Endodermal cell (in vitro differentiated cells): Measurements from ENCODE around the gene TAS2R31. TPM values are rescaled to one million over a fixed set of nuclear protein-coding genes. Genes with fewer than 3 reads are reported as not detected.
"Not testable (repeated sequence)": the region's sequence is repeated elsewhere in the genome, so short reads cannot be mapped to it uniquely, and the experiment has no call there.

Experiments
- DNase-seq: peaks from one replicate; pipeline ENCODE4 v3.0.0-alpha.2; 2017
- H3K27ac ChIP-seq: 2 replicates; pipeline ENCODE4 v1.5.1; 2013; ENCODE audit warnings: mild to moderate bottlenecking, low read depth, low read length, moderate library complexity
- H3K27me3 ChIP-seq: 2 replicates; pipeline ENCODE4 v1.6.1; 2013; ENCODE audit warnings: mild to moderate bottlenecking, low read length, moderate library complexity; ENCODE audit not compliant: insufficient read depth, control insufficient read depth, poor library complexity, severe bottlenecking
- H3K36me3 ChIP-seq: 2 replicates; pipeline ENCODE4 v1.7.0; 2013; ENCODE audit warnings: mild to moderate bottlenecking, low read length, moderate library complexity; ENCODE audit not compliant: control insufficient read depth, insufficient read depth
- H3K4me1 ChIP-seq: one replicate; pipeline ENCODE4 v1.7.0; 2013; ENCODE audit warnings: low read length; ENCODE audit not compliant: control insufficient read depth, insufficient read depth
- H3K4me3 ChIP-seq: 2 replicates; pipeline ENCODE4 v1.5.1; 2013; ENCODE audit warnings: mild to moderate bottlenecking, low read length, moderate library complexity
- H3K9ac ChIP-seq: 2 replicates; pipeline ENCODE4 v1.6.1; 2013; ENCODE audit warnings: mild to moderate bottlenecking, low read length, moderate library complexity; ENCODE audit not compliant: poor library complexity, severe bottlenecking; ENCODE audit errors: extremely low read depth
- H3K9me3 ChIP-seq: 2 replicates; pipeline ENCODE4 v1.6.1; 2013; ENCODE audit warnings: mild to moderate bottlenecking, low read length, moderate library complexity; ENCODE audit not compliant: control insufficient read depth
- H3K27ac Mint-ChIP-seq: 2 replicates; pipeline ENCODE4 v1.8.0; 2020; ENCODE audit warnings: mixed read lengths
- H3K27me3 Mint-ChIP-seq: 2 replicates; pipeline ENCODE4 v1.8.0; 2021; ENCODE audit warnings: mild to moderate bottlenecking, mixed read lengths; ENCODE audit not compliant: insufficient read depth
- H3K36me3 Mint-ChIP-seq: 2 replicates; pipeline ENCODE4 v1.8.0; 2020; ENCODE audit warnings: low read depth, mixed read lengths
- H3K4me1 Mint-ChIP-seq: 2 replicates; pipeline ENCODE4 v1.8.0; 2020; ENCODE audit warnings: mixed read lengths
- H3K4me3 Mint-ChIP-seq: 2 replicates; pipeline ENCODE4 v1.8.0; 2020; ENCODE audit warnings: mild to moderate bottlenecking, moderate library complexity, mixed read lengths
- H3K9me3 Mint-ChIP-seq: 2 replicates; pipeline ENCODE4 v1.8.0; 2020; ENCODE audit warnings: mild to moderate bottlenecking, mixed read lengths
- WGBS, 2 experiments: methylation state at CpG; one replicate each; pipeline versions ENCODE4 v1.1.5 to v1.1.7; 2013; ENCODE audit warnings: missing lambda C conversion rate in 2 of 2, mixed read lengths in 1 of 2; ENCODE audit not compliant: insufficient coverage in 1 of 2, insufficient read length in 1 of 2; 5-methylcytosine and 5-hydroxymethylcytosine counted together
- total RNA-seq, 2 donors: library from RNA; stranded (reverse); fragmentation: NEBNext Ultra II Directional in 1 of 2; extraction: Animal tissue kit (Norgen Biotek cat#: 25700) in 1 of 2; gene quantifications; 2 replicates in 1 of 2; 3 replicates in 1 of 2; pipeline ENCODE4 v1.2.1, GENCODE V29; 2021
- TF ChIP-seq, protein P1 (sequence below): fragments of 200-600 bp; sonication (generic); conservative IDR thresholded peaks from 2 replicates; pipeline ENCODE4 v1.5.0; 2021; ENCODE audit warnings: antibody characterized with exemption, mild to moderate bottlenecking

TAS2R31 gene
- total RNA-seq, 2 donors from 2014 or later = 2.4 to 12.4 TPM

GRCh38 chr12:11067514-11067913, 36.3 kb upstream of the TAS2R31 start:
- H3K9me3 ChIP-seq = no peaks in the 10 kb centered on the region
- H3K4me1 Mint-ChIP-seq = peaks cover 22% of the 10 kb centered on the region
- H3K27ac ChIP-seq = no peak overlapping the region
- peaks cover 37% of the 10 kb centered on the region for H3K36me3 Mint-ChIP-seq
- H3K9ac ChIP-seq = no peak overlapping the region
- peaks cover 6% of the 10 kb centered on the region for H3K9me3 Mint-ChIP-seq
- no peak for DNase-seq
- no peaks in the 10 kb centered on the region for H3K4me1 ChIP-seq
- H3K27ac Mint-ChIP-seq = no peak overlapping the region
- H3K4me3 ChIP-seq = no peak overlapping the region
- TF ChIP-seq, protein P1, sequence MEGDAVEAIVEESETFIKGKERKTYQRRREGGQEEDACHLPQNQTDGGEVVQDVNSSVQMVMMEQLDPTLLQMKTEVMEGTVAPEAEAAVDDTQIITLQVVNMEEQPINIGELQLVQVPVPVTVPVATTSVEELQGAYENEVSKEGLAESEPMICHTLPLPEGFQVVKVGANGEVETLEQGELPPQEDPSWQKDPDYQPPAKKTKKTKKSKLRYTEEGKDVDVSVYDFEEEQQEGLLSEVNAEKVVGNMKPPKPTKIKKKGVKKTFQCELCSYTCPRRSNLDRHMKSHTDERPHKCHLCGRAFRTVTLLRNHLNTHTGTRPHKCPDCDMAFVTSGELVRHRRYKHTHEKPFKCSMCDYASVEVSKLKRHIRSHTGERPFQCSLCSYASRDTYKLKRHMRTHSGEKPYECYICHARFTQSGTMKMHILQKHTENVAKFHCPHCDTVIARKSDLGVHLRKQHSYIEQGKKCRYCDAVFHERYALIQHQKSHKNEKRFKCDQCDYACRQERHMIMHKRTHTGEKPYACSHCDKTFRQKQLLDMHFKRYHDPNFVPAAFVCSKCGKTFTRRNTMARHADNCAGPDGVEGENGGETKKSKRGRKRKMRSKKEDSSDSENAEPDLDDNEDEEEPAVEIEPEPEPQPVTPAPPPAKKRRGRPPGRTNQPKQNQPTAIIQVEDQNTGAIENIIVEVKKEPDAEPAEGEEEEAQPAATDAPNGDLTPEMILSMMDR = no peak
- no peaks in the 10 kb centered on the region for H3K36me3 ChIP-seq
- no peak overlapping the region for H3K4me3 Mint-ChIP-seq
- WGBS, 2 experiments = 51 to 100% methylated on average over 1 to 2 of the region's 2 CpGs
- H3K27me3 ChIP-seq = no peaks in the 10 kb centered on the region
- peaks cover 17% of the 10 kb centered on the region for H3K27me3 Mint-ChIP-seq

DNA sequence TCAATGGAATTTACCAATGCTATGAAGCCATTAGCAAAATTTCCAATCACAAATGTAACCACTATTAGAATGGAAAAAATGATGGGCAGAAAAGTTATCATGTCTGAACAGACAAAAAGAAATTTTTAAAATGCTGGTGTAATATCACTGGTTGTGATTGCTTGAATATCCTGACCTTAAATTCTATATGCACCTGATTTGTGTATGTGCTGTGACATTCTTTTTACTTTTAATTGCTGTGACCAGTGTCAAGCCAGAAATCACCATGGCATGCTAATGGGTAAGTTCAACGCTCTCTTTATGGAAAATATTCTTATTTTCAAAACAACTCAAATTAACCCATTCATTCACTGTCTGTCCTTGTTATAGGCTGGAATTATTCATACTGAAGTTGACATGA, 31.0 kb upstream of the TAS2R31 start, which contains the start of gene TAS2R46:
TAS2R46 (minus strand) TSS at position 101 of the 400 bp plus-strand sequence; CDS start at position 101, 0 bp downstream.
- not testable (repeated sequence) for H3K27ac ChIP-seq, H3K27me3 Mint-ChIP-seq, H3K27me3 ChIP-seq, H3K9ac ChIP-seq, H3K4me1 ChIP-seq, H3K9me3 Mint-ChIP-seq, H3K27ac Mint-ChIP-seq, H3K4me3 Mint-ChIP-seq, H3K36me3 Mint-ChIP-seq, DNase-seq, H3K36me3 ChIP-seq, H3K9me3 ChIP-seq, H3K4me3 ChIP-seq
- H3K4me1 Mint-ChIP-seq = peaks cover 12% of the 10 kb centered on the region
- WGBS, 2 experiments = 100% methylated on average over 1 of the region's 1 CpG; no CpG with 5 or more reads in 1 of the 2 experiments

DNA sequence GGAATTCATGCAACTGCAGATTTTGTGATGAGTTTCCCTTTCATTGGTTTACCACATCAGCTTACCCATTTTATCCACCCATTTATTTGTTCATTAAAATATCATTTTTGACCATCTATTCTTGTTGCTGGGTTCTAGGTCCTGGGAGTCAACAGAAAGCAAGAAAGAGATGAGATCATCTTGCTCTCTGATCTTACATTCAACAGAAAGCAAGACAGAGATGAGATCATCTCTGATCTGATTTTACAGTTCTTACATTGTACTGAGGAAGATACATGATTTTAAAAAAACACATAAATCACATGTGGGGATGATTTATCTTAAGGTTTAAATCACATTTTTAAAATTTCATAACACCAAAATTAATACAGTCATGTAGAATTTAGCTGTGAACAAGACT, 28.6 kb upstream of the TAS2R31 start:
- peaks cover 12% of the 10 kb centered on the region for H3K4me1 Mint-ChIP-seq
- no peak for DNase-seq
- Histone ChIP-seq H3K27me3 (no peaks in the 10 kb centered on the region), H3K9ac (no peak overlapping the region), H3K27ac (no peak overlapping the region), H3K9me3 (peaks cover 5% of the 10 kb centered on the region), H3K36me3 (no peaks in the 10 kb centered on the region), H3K4me1 (no peaks in the 10 kb centered on the region), H3K4me3 (no peak overlapping the region)
- no peak overlapping the region for H3K4me3 Mint-ChIP-seq
- peaks cover 3% of the 10 kb centered on the region for H3K9me3 Mint-ChIP-seq
- TF ChIP-seq, protein P1 = no peak
- H3K27ac Mint-ChIP-seq = no peak overlapping the region
- no peaks in the 10 kb centered on the region for H3K27me3 Mint-ChIP-seq
- H3K36me3 Mint-ChIP-seq = peaks cover 20% of the 10 kb centered on the region

GRCh38 chr12:11059041-11059440, 27.8 kb upstream of the TAS2R31 start:
- no peaks in the 10 kb centered on the region for H3K27me3 ChIP-seq
- WGBS, 2 experiments = 97% methylated on average over 3 of the region's 3 CpGs; no CpG with 5 or more reads in 1 of the 2 experiments
- H3K27me3 Mint-ChIP-seq = no peaks in the 10 kb centered on the region
- peaks cover 12% of the 10 kb centered on the region for H3K4me1 Mint-ChIP-seq
- H3K36me3 Mint-ChIP-seq = peaks cover 23% of the 10 kb centered on the region
- H3K27ac Mint-ChIP-seq = no peak overlapping the region
- TF ChIP-seq, protein P1 = no peak
- no peak for DNase-seq
- no peak overlapping the region for H3K27ac ChIP-seq
- no peaks in the 10 kb centered on the region for H3K36me3 ChIP-seq
- H3K4me3 ChIP-seq = no peak overlapping the region
- no peak overlapping the region for H3K4me3 Mint-ChIP-seq
- peaks cover 9% of the 10 kb centered on the region for H3K9me3 ChIP-seq
- H3K4me1 ChIP-seq = no peaks in the 10 kb centered on the region
- H3K9me3 Mint-ChIP-seq = peaks cover 7% of the 10 kb centered on the region
- no peak overlapping the region for H3K9ac ChIP-seq
